Activated T-cell treated with anti-CD3 and anti-CD28 coated beads, Interleukin-2, amount 50 U/mL, for 4 hours (primary cell): ENCODE results near the gene SLC25A13. TPM values are rescaled to one million over a fixed set of nuclear protein-coding genes. Genes with fewer than 3 reads are reported as not detected.

Experiments used
- ATAC-seq, 2 donors: fragments of 200-7000 bp; cut with Tn5 transposase; one replicate each; pipeline ENCODE4 v1.10.0; 2021
- DNase-seq: peaks from one replicate; pipeline ENCODE4 v3.0.0-alpha.2; 2020
- H3K27me3 Mint-ChIP-seq: one replicate; pipeline ENCODE4 v1.8.0; 2021; ENCODE audit warnings: low read depth, mixed read lengths
- H3K36me3 Mint-ChIP-seq: one replicate; pipeline ENCODE4 v1.8.0; 2022; ENCODE audit warnings: mixed read lengths; ENCODE audit not compliant: insufficient read depth
- H3K4me1 Mint-ChIP-seq: one replicate; pipeline ENCODE4 v1.8.0; 2021; ENCODE audit warnings: low read depth, mixed read lengths
- H3K4me3 Mint-ChIP-seq: one replicate; pipeline ENCODE4 v1.8.0; 2021; ENCODE audit warnings: mild to moderate bottlenecking, moderate library complexity, mixed read lengths
- H3K9me3 Mint-ChIP-seq: one replicate; pipeline ENCODE4 v1.8.0; 2021; ENCODE audit warnings: mixed read lengths
- total RNA-seq, 3 donors: library from RNA; stranded (reverse); gene quantifications; one replicate each; pipeline ENCODE4 v1.2.1, GENCODE V29; 2021

Gene SLC25A13
- total RNA-seq, 3 donors from 2014 or later, result 18.0 to 19.0 (median 18.3) TPM

DNA sequence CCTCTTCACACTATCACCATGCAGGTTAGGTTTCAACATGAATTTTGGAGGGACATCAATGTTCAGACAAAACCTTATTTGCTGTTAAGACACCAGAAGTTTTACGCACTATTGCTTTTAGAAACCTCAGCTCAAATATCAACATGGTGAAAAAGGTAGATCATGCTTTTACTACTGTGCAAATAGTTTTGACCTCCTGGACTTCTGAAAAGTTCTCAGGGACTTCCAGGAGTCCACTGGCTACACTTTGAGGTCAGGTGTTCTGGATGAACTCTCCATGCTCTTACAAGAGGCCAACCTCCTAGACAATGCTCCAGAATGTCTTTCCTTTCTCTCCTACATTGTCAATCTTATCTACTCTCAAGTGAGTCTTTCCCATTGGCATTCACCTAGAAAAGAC lies 55.9 kb downstream of the SLC25A13 start:
- ATAC-seq (no peak), DNase-seq (no peak)
- peaks cover 32% of the 10 kb centered on the region for H3K36me3 Mint-ChIP-seq
- H3K4me3 Mint-ChIP-seq, result no peak overlapping the region
- H3K4me1 Mint-ChIP-seq, result peaks cover 7% of the 10 kb centered on the region
- H3K9me3 Mint-ChIP-seq, result peaks cover 4% of the 10 kb centered on the region
- no peaks in the 10 kb centered on the region for H3K27me3 Mint-ChIP-seq

DNA sequence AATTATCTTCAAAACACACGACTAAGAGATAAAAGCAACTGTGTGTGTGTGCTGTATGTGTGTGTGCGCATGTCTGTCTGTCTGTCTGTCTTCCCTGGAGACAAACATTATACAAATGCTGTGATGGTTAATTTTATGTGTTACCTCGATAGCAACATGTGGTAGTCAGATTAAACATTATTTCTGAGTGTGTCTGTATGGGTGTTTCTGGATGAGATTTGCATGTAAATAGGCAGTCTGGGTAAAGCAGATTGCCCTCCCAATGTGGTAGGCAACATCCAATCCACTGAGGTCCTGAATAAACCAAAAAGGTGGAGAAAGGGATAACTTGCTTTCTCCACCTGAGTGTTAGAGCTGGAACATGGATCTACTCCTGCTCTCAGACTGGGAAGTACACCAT lies 67.9 kb downstream of the SLC25A13 start:
- H3K27me3 Mint-ChIP-seq, result no peaks in the 10 kb centered on the region
- H3K36me3 Mint-ChIP-seq, result peaks cover 27% of the 10 kb centered on the region
- H3K9me3 Mint-ChIP-seq, result peaks cover 21% of the 10 kb centered on the region
- no peak for ATAC-seq
- no peak overlapping the region for H3K4me3 Mint-ChIP-seq
- DNase-seq, result no peak
- peaks cover 7% of the 10 kb centered on the region for H3K4me1 Mint-ChIP-seq

DNA sequence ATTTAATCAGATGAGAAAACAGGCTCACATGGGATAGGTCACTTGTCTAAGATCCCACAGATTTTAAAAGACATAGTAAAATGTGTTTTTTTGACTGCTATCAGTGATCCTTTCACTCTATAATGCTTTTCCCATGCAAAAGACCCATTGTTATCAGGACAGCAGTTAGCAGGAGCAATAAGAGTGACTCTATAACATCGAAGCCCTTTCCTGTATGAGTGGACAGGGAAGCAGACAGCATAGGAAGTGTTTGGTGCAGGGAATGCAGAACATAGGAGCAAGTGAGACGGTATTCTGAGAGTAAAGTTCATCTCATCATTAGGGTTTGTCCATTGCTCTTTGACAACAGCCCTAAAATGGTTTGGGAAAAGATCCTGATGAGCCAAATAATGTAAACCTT lies 68.5 kb downstream of the SLC25A13 start:
- ATAC-seq, result no peak
- Mint-ChIP-seq H3K27me3 (no peaks in the 10 kb centered on the region), H3K4me3 (no peak overlapping the region), H3K4me1 (peaks cover 7% of the 10 kb centered on the region), H3K9me3 (peaks cover 19% of the 10 kb centered on the region), H3K36me3 (peaks cover 25% of the 10 kb centered on the region)
- DNase-seq, result no peak

DNA sequence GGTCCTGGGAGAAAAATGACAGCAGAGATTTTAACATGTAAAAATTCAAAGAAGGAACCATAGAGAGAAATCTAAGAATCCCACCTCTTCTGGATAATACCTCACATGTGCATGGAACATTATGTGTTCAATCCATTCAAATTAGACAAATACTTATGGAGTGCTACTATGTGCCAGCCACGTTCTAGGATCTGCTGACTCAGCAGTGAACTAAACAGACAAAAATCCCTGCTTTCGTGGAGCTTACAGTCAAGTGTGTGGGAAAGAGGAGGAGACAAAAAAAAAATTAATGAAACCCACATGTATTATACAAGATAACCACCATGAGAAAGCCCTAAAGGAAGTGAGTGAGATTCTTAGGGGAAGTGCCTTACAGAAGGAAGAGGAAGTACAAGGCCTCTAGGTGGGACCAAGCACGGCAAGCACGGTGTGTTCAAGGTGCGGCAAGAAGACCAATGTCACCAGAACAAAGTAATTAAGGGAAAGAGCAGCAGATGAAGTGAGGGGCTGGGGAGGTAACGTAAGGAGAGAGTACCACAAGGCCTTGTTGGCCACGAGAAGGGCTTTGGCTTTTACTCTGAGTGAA lies 71.0 kb downstream of the SLC25A13 start:
- H3K4me3 Mint-ChIP-seq, result no peak overlapping the region
- peaks cover 13% of the 10 kb centered on the region for H3K36me3 Mint-ChIP-seq
- H3K27me3 Mint-ChIP-seq, result no peaks in the 10 kb centered on the region
- ATAC-seq, result no peak
- DNase-seq, result no peak
- H3K4me1 Mint-ChIP-seq, result peaks cover 7% of the 10 kb centered on the region
- peaks cover 1% of the 10 kb centered on the region for H3K9me3 Mint-ChIP-seq

DNA sequence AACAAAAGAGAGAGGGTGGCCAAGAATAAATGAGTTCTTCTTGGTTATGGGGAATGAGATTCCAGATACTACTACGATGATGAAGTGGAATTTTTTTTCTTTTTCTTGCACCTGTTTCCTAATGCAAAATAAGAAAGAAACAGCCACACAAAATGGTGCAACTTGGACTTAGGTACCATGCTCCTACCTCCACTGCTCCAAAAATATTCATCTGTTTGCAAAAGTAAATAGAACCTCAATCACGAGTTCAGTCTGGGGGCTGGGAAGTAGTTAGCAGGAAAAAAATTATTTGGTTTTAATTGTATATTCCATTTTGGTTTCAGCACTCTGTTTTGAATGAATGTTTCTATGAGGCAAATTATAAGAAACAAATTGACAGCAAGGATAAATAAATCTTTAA lies 73.5 kb downstream of the SLC25A13 start:
- Mint-ChIP-seq H3K27me3 (no peaks in the 10 kb centered on the region), H3K9me3 (no peaks in the 10 kb centered on the region), H3K4me3 (no peak overlapping the region), H3K4me1 (peaks cover 12% of the 10 kb centered on the region), H3K36me3 (peaks cover 11% of the 10 kb centered on the region)
- DNase-seq (no peak), ATAC-seq (no peak)

DNA sequence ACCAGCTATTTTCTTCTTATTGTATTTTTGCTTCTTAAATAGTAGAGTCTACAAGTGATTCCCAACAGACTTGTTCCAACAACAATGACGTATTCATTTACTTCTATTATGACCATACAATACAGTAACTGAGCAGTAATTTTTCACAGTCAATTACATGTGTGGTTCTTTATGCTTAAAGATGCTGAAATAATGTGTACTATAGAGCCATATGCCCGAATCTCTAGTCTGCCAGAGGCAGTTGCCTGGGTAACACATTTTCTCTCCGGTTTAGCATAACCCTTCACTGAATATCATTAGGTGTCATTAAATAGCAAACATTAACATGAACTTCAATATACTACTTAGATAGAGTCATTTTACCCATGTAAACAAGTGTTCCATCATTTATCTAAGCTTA lies 75.0 kb downstream of the SLC25A13 start:
- peaks cover 22% of the 10 kb centered on the region for H3K4me1 Mint-ChIP-seq
- H3K36me3 Mint-ChIP-seq, result peaks cover 7% of the 10 kb centered on the region
- H3K27me3 Mint-ChIP-seq, result no peaks in the 10 kb centered on the region
- ATAC-seq, result no peak
- no peak overlapping the region for H3K4me3 Mint-ChIP-seq
- DNase-seq, result no peak
- H3K9me3 Mint-ChIP-seq, result no peaks in the 10 kb centered on the region

DNA sequence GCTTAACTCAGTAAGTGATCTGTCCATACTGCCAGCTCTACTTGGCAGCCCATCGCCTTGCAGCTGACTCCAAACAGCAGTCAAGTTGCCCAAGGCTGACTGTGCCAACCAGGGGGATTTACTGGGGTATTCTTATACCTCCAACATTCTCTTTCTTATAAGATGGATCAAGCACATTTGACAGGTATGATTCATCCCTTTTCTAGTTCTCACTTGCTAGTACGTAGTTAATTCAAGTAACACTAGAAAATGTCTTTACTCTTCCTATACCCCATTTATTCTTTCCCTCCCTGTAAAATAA lies 77.0 kb downstream of the SLC25A13 start:
- peaks cover 2% of the 10 kb centered on the region for H3K36me3 Mint-ChIP-seq
- H3K4me1 Mint-ChIP-seq, result peaks cover 19% of the 10 kb centered on the region
- ATAC-seq (no peak), DNase-seq (no peak)
- H3K9me3 Mint-ChIP-seq, result no peaks in the 10 kb centered on the region
- H3K27me3 Mint-ChIP-seq, result no peaks in the 10 kb centered on the region
- H3K4me3 Mint-ChIP-seq, result no peak overlapping the region

DNA sequence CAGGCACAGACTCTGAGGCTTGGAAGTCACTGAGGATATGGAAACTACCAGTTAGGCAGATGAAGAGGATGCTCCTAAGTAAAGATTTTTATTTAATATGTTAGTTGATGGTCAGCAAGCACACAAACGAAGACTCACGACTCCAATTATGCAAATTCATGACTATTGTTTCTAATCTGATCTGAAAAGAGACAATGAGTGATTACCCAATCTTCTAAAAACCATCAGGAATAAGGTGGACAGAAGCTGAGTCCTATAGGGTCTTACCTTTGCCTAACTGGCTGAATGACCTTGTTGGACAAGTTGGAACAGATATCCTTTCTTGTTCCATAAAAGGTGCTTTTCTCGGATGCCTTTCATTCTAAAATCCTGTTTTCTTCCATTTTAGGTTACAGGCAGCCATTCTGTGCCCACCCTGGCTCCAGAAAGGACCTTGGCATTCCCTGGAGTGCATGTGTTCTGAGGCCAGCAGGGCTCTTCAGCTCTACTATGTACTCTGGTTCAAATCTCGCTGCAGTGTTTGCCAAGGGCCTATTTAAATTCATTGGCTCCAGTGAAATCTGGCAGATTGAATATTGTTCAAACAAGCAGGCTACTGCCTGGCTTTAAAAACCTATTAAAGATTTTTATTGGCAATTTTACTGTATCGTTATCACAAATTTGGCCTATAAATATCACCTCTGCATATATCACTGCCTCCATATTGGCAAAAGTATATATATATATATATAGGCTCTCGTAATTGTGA lies 77.5 kb downstream of the SLC25A13 start:
- H3K4me3 Mint-ChIP-seq, result no peak overlapping the region
- peaks cover 20% of the 10 kb centered on the region for H3K4me1 Mint-ChIP-seq
- no peaks in the 10 kb centered on the region for H3K9me3 Mint-ChIP-seq
- H3K36me3 Mint-ChIP-seq, result peaks cover 1% of the 10 kb centered on the region
- DNase-seq, result no peak
- H3K27me3 Mint-ChIP-seq, result no peaks in the 10 kb centered on the region
- ATAC-seq, result no peak

DNA sequence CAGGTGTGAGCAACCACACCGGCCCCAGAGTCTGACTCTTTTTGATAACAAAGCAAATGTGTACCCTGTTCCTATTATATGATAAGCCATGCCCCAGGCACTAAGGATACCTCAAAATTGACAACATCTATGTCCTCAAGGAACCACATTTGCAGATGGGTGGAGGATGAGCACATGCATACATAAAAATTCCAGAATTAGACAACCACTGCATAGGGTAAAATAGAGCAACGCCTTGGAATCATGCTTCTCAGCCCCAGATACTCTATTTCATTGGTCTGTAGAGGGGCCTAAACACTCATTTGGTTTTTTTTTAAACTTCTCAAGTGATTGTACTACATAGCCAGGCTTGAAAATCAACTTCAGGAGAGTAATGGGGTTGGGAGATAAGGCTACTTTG lies 78.7 kb downstream of the SLC25A13 start:
- Mint-ChIP-seq H3K4me3 (no peak overlapping the region), H3K4me1 (peaks cover 22% of the 10 kb centered on the region), H3K36me3 (no peaks in the 10 kb centered on the region), H3K27me3 (no peaks in the 10 kb centered on the region), H3K9me3 (no peaks in the 10 kb centered on the region)
- no peak for ATAC-seq
- no peak for DNase-seq

DNA sequence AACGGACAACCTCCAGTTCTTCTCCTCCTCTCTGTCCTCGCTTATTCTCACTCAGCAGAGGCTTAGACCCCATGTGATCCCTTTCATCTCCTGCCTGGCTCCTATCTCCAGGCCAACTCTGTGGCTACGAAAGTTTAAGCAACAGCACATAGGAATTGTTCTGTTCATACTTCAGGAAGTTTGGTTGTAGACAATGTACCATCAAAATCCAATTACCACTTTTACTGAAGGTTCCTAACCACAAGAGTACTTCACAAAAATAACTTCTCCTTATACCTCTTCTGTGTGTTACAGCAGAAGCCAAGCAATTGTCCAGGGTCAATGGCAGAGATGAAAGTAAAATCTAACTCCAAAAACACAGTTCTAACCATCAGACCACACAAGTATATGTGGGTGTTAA lies 80.0 kb downstream of the SLC25A13 start:
- no peak overlapping the region for H3K4me3 Mint-ChIP-seq
- ATAC-seq (no peak), DNase-seq (no peak)
- peaks cover 5% of the 10 kb centered on the region for H3K36me3 Mint-ChIP-seq
- H3K9me3 Mint-ChIP-seq, result no peaks in the 10 kb centered on the region
- no peaks in the 10 kb centered on the region for H3K27me3 Mint-ChIP-seq
- H3K4me1 Mint-ChIP-seq, result peaks cover 22% of the 10 kb centered on the region

DNA sequence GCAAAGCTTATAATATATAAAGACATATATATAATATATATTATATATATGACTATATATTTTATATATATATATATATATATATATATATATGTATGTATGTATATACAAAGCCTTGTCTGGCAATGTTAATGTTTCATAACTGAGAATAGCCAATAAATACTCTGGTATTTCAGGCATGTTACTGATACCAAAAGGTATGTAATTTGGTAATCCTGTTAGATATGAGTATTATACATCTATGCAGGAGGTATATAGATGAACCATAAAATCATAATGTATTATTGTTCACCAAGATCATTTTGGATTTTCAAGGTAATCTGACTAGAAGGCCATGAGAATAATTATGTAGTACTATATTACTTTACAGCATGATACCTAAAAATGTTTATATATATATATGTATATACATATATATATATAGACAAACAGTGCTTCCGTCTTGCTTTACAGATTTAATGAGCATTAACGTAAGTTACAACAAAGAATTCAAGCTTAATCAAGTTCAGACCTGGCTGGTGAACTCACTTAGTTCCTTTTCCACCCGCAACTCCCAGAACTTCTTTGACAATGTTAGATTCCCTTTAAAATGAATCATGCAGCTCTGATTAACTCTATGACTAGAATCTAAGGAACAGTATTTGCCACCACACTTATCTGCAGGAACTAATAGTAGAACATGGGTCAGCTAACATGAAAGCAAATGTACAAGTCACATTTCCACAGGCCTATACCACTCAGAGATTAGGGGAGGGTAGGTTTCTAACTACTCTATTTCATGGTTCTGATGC lies 82.7 kb downstream of the SLC25A13 start:
- H3K36me3 Mint-ChIP-seq, result peaks cover 8% of the 10 kb centered on the region
- no peak for ATAC-seq
- no peak for DNase-seq

DNA sequence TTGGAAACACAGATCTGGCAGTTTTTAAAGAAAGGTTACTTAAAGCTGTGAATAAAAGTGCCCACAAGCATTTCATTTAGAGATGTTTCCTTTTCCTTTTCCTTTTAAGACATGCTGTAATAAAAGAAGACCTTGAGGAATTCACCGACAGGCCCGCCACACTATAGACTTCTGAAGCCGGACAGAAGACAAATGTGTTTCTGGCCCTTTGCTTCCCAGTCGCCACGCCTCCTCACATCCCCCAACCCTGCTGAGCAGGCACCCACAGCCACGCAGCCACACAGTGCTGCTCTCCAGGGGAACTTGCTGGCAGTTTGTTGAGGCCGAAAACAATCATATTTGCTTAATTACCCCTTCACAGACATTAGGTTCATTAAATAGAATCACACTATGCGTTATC lies 83.4 kb downstream of the SLC25A13 start:
- DNase-seq (no peak), ATAC-seq (no peak)
- Mint-ChIP-seq H3K9me3 (no peaks in the 10 kb centered on the region), H3K4me1 (peaks cover 22% of the 10 kb centered on the region), H3K27me3 (no peaks in the 10 kb centered on the region), H3K4me3 (no peak overlapping the region), H3K36me3 (peaks cover 10% of the 10 kb centered on the region)

More for the DNA sequence above, 82.7 kb downstream of the SLC25A13 start:
- Mint-ChIP-seq H3K4me3 (no peak overlapping the region), H3K4me1 (peaks cover 27% of the 10 kb centered on the region), H3K9me3 (no peaks in the 10 kb centered on the region), H3K27me3 (no peaks in the 10 kb centered on the region)

DNA sequence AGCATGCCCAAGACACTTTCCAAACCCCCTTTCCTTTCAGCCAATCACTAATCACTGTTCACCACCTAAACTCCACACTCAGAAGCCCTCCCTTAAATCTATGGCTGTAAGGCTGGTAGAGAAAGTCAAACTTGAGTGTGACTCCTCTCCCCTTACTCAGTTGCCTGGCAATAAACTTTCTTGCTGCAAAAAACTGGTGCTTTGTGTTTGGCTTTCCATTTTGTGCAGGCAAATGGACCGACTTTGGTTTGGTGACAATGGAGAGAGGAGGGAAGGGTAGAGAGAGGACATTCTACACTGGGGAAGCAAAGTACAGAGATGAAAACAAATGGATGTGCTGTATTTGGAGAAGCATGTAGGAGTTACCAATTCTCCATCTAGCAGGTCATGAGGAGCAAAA lies 84.9 kb downstream of the SLC25A13 start:
- H3K4me1 Mint-ChIP-seq, result peaks cover 11% of the 10 kb centered on the region
- no peak overlapping the region for H3K4me3 Mint-ChIP-seq
- DNase-seq (no peak), ATAC-seq (no peak)
- H3K27me3 Mint-ChIP-seq, result no peaks in the 10 kb centered on the region
- H3K9me3 Mint-ChIP-seq, result no peaks in the 10 kb centered on the region
- peaks cover 12% of the 10 kb centered on the region for H3K36me3 Mint-ChIP-seq

DNA sequence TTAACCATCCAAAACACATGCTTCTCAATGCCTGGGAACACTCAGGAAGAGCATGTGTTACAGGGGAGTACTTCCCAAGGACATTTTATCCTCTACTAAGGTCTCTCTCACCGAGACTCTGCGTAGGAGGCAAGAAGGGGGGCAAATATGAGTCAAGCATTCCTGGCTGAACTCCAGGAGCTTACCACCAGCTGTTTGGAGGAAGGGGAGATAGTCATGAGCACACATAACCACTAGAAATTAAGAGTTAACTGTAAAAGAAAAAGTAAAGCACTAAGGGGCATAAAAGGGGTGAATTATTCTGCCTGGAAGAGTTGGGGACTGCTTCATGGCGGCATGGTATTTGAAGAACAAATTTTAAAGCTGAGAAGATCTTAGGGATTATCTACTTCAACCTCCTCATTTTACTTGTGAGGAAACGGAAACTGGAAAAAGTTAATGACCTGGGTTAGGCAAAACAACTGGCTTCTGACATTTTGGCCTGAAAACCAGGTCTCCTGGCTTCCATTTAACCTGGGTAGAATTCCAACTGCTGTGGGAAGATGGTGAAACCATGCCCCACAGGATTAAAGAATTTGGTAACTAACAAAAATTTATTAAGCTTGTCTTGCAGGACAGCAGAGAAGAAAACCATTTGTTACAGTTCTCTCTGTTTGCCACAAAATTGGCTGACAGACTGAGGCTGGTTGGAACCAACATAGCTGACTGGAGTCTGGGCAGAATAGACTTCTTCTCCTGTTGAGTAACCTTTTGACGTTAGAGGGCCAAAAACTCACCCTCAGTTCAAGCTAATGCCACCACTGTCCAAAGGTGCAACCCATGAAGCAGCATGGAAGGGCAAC lies 85.5 kb downstream of the SLC25A13 start:
- Mint-ChIP-seq H3K9me3 (no peaks in the 10 kb centered on the region), H3K27me3 (no peaks in the 10 kb centered on the region), H3K4me1 (peaks cover 8% of the 10 kb centered on the region), H3K4me3 (no peak overlapping the region), H3K36me3 (peaks cover 15% of the 10 kb centered on the region)
- DNase-seq (no peak), ATAC-seq (no peak)
